ENCODE data around the gene ZHX3. TPM values are rescaled to one million over a fixed set of nuclear protein-coding genes. Genes with fewer than 3 reads are reported as not detected.

Gene ZHX3
- total RNA-seq, 1 donor from 2014 or later = 14.5 TPM

GRCh38 chr20:41320976-41321375 is 3.4 kb upstream of the ZHX3 start:
- Histone ChIP-seq H3K27me3 (ENCODE audit: control insufficient read depth, insufficient read depth, low read length) (no peaks in the 10 kb centered on the region), H3K36me3 (ENCODE audit: control insufficient read depth, insufficient read depth, low read length) (no peaks in the 10 kb centered on the region), H3K4me3 (ENCODE audit: low read depth, low read length) (no peak overlapping the region)
- FAIRE-seq (no peak), DNase-seq (ENCODE audit: low read depth) (no peak)
- no peak for TF ChIP-seq CTCF (IDR thresholded peaks at IDR 0.05; ENCODE audit: insufficient read depth, low read length, severe bottlenecking)

DNA sequence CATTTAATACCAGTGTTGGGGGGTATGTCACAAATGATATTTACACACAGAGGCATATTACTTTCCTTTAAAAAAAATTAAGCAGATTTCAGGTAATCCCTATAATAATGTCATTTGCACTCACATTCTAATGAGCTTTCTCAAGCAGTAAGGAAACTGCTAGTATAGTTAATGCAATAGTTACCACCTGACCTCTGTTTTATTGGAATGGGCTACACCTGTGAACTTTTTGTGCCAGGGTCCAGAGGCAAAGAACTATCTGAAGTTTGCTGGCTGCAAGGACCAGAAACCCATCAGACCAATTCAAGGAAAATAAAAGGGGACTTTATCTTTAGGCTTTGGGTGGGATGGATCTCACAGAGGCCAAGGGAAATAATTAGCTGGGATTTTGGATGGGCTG is 2.9 kb upstream of the ZHX3 start:
- Histone ChIP-seq H3K4me3 (ENCODE audit: low read depth, low read length) (no peak overlapping the region), H3K36me3 (ENCODE audit: control insufficient read depth, insufficient read depth, low read length) (no peaks in the 10 kb centered on the region), H3K27me3 (ENCODE audit: control insufficient read depth, insufficient read depth, low read length) (no peaks in the 10 kb centered on the region)
- no peak for TF ChIP-seq CTCF (IDR thresholded peaks at IDR 0.05; ENCODE audit: insufficient read depth, low read length, severe bottlenecking)
- no peak for DNase-seq (ENCODE audit: low read depth)
- FAIRE-seq = no peak

DNA sequence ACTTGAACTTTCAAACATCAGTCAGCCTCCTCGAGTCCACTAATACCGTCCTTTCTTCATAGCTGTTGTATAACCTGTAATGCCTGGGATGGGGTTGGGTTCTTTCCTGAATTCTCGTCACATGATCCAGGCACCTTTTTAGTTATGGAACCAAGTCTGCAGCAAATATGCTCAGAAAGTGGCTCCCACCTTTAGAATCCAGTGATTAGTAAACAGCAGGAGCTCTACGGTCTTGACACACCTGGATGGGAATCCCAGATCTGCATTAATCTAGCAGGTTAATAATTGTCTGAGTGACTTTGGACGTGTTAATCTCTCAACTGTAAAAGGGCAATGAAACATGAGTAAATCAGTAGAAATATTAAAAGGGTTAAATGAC is 729 bp upstream of the ZHX3 start:
- peak overlapping the region; percentile 90 for H3K4me3 ChIP-seq (ENCODE audit: low read depth, low read length)
- DNase-seq (ENCODE audit: low read depth) = peak; percentile 11
- no peaks in the 10 kb centered on the region for H3K27me3 ChIP-seq (ENCODE audit: control insufficient read depth, insufficient read depth, low read length)
- no peak for TF ChIP-seq CTCF (IDR thresholded peaks at IDR 0.05; ENCODE audit: insufficient read depth, low read length, severe bottlenecking)
- no peaks in the 10 kb centered on the region for H3K36me3 ChIP-seq (ENCODE audit: control insufficient read depth, insufficient read depth, low read length)
- no peak for FAIRE-seq

GRCh38 chr20:41316602-41317545 is 657 bp downstream of the ZHX3 start:
- no peak for TF ChIP-seq CTCF (IDR thresholded peaks at IDR 0.05; ENCODE audit: insufficient read depth, low read length, severe bottlenecking)
- H3K27me3 ChIP-seq (ENCODE audit: control insufficient read depth, insufficient read depth, low read length) = no peaks in the 10 kb centered on the region
- DNase-seq (ENCODE audit: low read depth) = peak; percentile 79
- H3K4me3 ChIP-seq (ENCODE audit: low read depth, low read length) = peak overlapping the region; percentile 90
- no peaks in the 10 kb centered on the region for H3K36me3 ChIP-seq (ENCODE audit: control insufficient read depth, insufficient read depth, low read length)
- FAIRE-seq = no peak

- no peak for FAIRE-seq
- no peak for TF ChIP-seq CTCF (IDR thresholded peaks at IDR 0.05; ENCODE audit: insufficient read depth, low read length, severe bottlenecking)
- H3K4me3 ChIP-seq (ENCODE audit: low read depth, low read length) = no peak overlapping the region
- H3K36me3 ChIP-seq (ENCODE audit: control insufficient read depth, insufficient read depth, low read length) = no peaks in the 10 kb centered on the region
- no peaks in the 10 kb centered on the region for H3K27me3 ChIP-seq (ENCODE audit: control insufficient read depth, insufficient read depth, low read length)
- DNase-seq (ENCODE audit: low read depth) = no peak
Observed at GRCh38 chr20:41316051-41316450, 1.5 kb downstream of the ZHX3 start.
